Neural cell (in vitro differentiated cells): ENCODE results near the gene TTLL12. TPM values are rescaled to one million over a fixed set of nuclear protein-coding genes. Genes with fewer than 3 reads are reported as not detected.

Experiments used
- H2AFZ ChIP-seq: fragments of 200-600, 300-800 bp; sonication (generic), shearing (Covaris generic); 2 replicates; pipeline ENCODE4 v1.6.0; 2014; ENCODE audit warnings: low read depth, mild to moderate bottlenecking, antibody characterized with exemption, low read length, moderate library complexity
- H3F3A ChIP-seq: fragments of 200-600 bp; shearing (Covaris generic); 2 replicates; pipeline ENCODE4 v1.6.1; 2016; ENCODE audit warnings: mild to moderate bottlenecking, moderate library complexity, mixed read lengths, antibody characterized with exemption, low read length; ENCODE audit not compliant: insufficient read depth, poor library complexity, severe bottlenecking
- H3K27ac ChIP-seq: fragments of 200-600, 300-800 bp; sonication (generic), shearing (Covaris generic); 2 replicates; pipeline ENCODE4 v1.5.1; 2014; ENCODE audit warnings: mild to moderate bottlenecking, low read length, moderate library complexity
- H3K27me3 ChIP-seq: fragments of 300-800, 200-600 bp; sonication (generic), shearing (Covaris generic); 2 replicates; pipeline ENCODE4 v1.6.0; 2014; ENCODE audit warnings: mild to moderate bottlenecking, low read depth, low read length, moderate library complexity; ENCODE audit not compliant: insufficient read depth
- H3K36me3 ChIP-seq: fragments of 300-800, 200-600 bp; sonication (generic), shearing (Covaris generic); 2 replicates; pipeline ENCODE4 v1.5.1; 2014; ENCODE audit warnings: mild to moderate bottlenecking, antibody characterized with exemption, low read length, moderate library complexity; ENCODE audit not compliant: insufficient read depth
- H3K4me2 ChIP-seq: fragments of 300-800, 200-600 bp; sonication (generic), shearing (Covaris generic); 2 replicates; pipeline ENCODE4 v1.6.0; 2014; ENCODE audit warnings: mild to moderate bottlenecking, low read length
- H3K4me3 ChIP-seq: fragments of 300-800, 200-600 bp; sonication (generic), shearing (Covaris generic); 2 replicates; pipeline ENCODE4 v1.5.1; 2014; ENCODE audit warnings: mild to moderate bottlenecking, low read length, moderate library complexity
- H3K79me2 ChIP-seq: fragments of 200-600 bp; shearing (Covaris generic); replicated peaks from 2 replicates; pipeline ENCODE4 v1.6.0; 2014; ENCODE audit warnings: mild to moderate bottlenecking, low read length, moderate library complexity; ENCODE audit not compliant: insufficient read depth
- H3K9ac ChIP-seq: fragments of 300-800, 200-600 bp; sonication (generic), shearing (Covaris generic); 2 replicates; pipeline ENCODE4 v1.6.1; 2016; ENCODE audit warnings: mild to moderate bottlenecking, low read length, mixed read lengths
- H3K9me2 ChIP-seq: fragments of 200-600 bp; shearing (Covaris generic); 2 replicates; pipeline ENCODE4 v1.6.1; 2016; ENCODE audit warnings: mild to moderate bottlenecking, low read length, mixed read lengths; ENCODE audit not compliant: insufficient read depth
- H3K9me3 ChIP-seq: fragments of 200-600, 300-800 bp; sonication (generic), shearing (Covaris generic); 2 replicates; pipeline ENCODE4 v1.6.1; 2016; ENCODE audit warnings: mild to moderate bottlenecking, mixed run types, low read length, moderate library complexity, mixed read lengths
- H4K20me1 ChIP-seq: fragments of 200-600 bp; shearing (Covaris generic); 2 replicates; pipeline ENCODE4 v1.6.1; 2016; ENCODE audit warnings: mild to moderate bottlenecking, mixed run types; ENCODE audit not compliant: insufficient read depth
- CTCF ChIP-seq: fragments of 450-650 bp; IDR thresholded peaks from 2 replicates; pipeline ENCODE4 v1.5.1; 2014; ENCODE audit warnings: antibody characterized with exemption, mild to moderate bottlenecking, moderate library complexity; ENCODE audit not compliant: poor library complexity, severe bottlenecking
- EP300 ChIP-seq: fragments of 450-650 bp; conservative IDR thresholded peaks from 2 replicates; pipeline ENCODE4 v1.6.1; 2014; ENCODE audit warnings: antibody characterized with exemption, mild to moderate bottlenecking, moderate library complexity; ENCODE audit not compliant: poor library complexity, severe bottlenecking
- EZH2 ChIP-seq: fragments of 200-600, 300-800 bp; shearing (Covaris generic), sonication (generic); IDR thresholded peaks from 2 replicates; pipeline ENCODE4 v1.6.1; 2014; ENCODE audit warnings: antibody characterized with exemption, low read length, borderline replicate concordance, mild to moderate bottlenecking; ENCODE audit not compliant: insufficient read depth, poor library complexity, severe bottlenecking
- MXI1 ChIP-seq: fragments of 450-650 bp; conservative IDR thresholded peaks from 2 replicates; pipeline ENCODE4 v1.6.1; 2014; ENCODE audit warnings: antibody characterized with exemption, mild to moderate bottlenecking; ENCODE audit not compliant: poor library complexity, severe bottlenecking
- POLR2AphosphoS5 ChIP-seq: IDR thresholded peaks from 2 replicates; pipeline ENCODE4 v1.6.1; 2012
- RAD21 ChIP-seq: fragments of 450-650 bp; conservative IDR thresholded peaks from 2 replicates; pipeline ENCODE4 v1.6.1; 2014; ENCODE audit warnings: antibody characterized with exemption, mild to moderate bottlenecking, moderate library complexity
- REST ChIP-seq: IDR thresholded peaks from 2 replicates; pipeline ENCODE4 v1.6.1; 2012; ENCODE audit warnings: borderline replicate concordance
- SMC3 ChIP-seq: fragments of 450-650 bp; conservative IDR thresholded peaks from 2 replicates; pipeline ENCODE4 v1.6.1; 2014; ENCODE audit warnings: antibody characterized with exemption, mild to moderate bottlenecking, moderate library complexity; ENCODE audit not compliant: poor library complexity
- TAF1 ChIP-seq: IDR thresholded peaks from 2 replicates; pipeline ENCODE4 v1.6.1; 2012; ENCODE audit warnings: low read depth
- polyA plus RNA-seq: library from polyadenylated mRNA; depleted of rRNA; stranded (reverse); fragments of >200 nt; gene quantifications from 2 replicates; pipeline ENCODE4 v1.2.3, GENCODE V29; 2014

The TTLL12 gene
- polyA plus RNA-seq, 1 donor from 2014 or later: 22.2 TPM

- Histone ChIP-seq H3K27ac (no peak overlapping the region), H3K9ac (no peak overlapping the region), H4K20me1 (no peaks in the 10 kb centered on the region), H3K27me3 (no peaks in the 10 kb centered on the region), H2AFZ (no peak overlapping the region), H3K79me2 (no peaks in the 10 kb centered on the region), H3K4me2 (no peak overlapping the region), H3F3A (no peaks in the 10 kb centered on the region), H3K9me2 (no peaks in the 10 kb centered on the region), H3K9me3 (no peaks in the 10 kb centered on the region), H3K36me3 (no peaks in the 10 kb centered on the region), H3K4me3 (no peak overlapping the region)
- no peak for TF ChIP-seq CTCF
- TF ChIP-seq REST: no peak
- TF ChIP-seq MXI1: no peak
- no peak for TF ChIP-seq TAF1
- no peak for TF ChIP-seq EZH2
- no peak for TF ChIP-seq SMC3
- TF ChIP-seq POLR2AphosphoS5: no peak
- TF ChIP-seq RAD21: no peak
- TF ChIP-seq EP300: no peak
These were observed 25.6 kb upstream of the TTLL12 start for GRCh38 chr22:43212434-43212952.

- H3K36me3 ChIP-seq: no peaks in the 10 kb centered on the region
- H3F3A ChIP-seq: no peaks in the 10 kb centered on the region
- H3K79me2 ChIP-seq: no peaks in the 10 kb centered on the region
- H3K9me3 ChIP-seq: no peaks in the 10 kb centered on the region
- no peaks in the 10 kb centered on the region for H3K27me3 ChIP-seq
- H3K4me3 ChIP-seq: no peak overlapping the region
- H3K9me2 ChIP-seq: no peaks in the 10 kb centered on the region
- no peak overlapping the region for H3K27ac ChIP-seq
- H3K9ac ChIP-seq: no peak overlapping the region
- H4K20me1 ChIP-seq: no peaks in the 10 kb centered on the region
- H2AFZ ChIP-seq: no peak overlapping the region
- TF ChIP-seq EZH2: no peak
- no peak for TF ChIP-seq CTCF
- H3K4me2 ChIP-seq: no peak overlapping the region
These were observed 25.1 kb upstream of the TTLL12 start for GRCh38 chr22:43211941-43212433.
